Astrocyte of the cerebellum (primary cell): ENCODE results near the gene MAPK9.

ENCODE experiments used
- DNase-seq: peaks from one replicate; pipeline ENCODE4 v3.0.0-alpha.2; 2011; ENCODE audit warnings: low read depth
- H3K4me3 ChIP-seq: 2 replicates; pipeline ENCODE4 v1.5.1; 2011; ENCODE audit warnings: mild to moderate bottlenecking, low read depth, low read length, moderate library complexity
- in situ Hi-C: cut with HindIII; loops from 2 replicates; pipeline ENCODE4 v1.10.0; 2017; ENCODE audit warnings: low sequenced_read_pairs
- TF ChIP-seq, protein P1 (sequence below): IDR thresholded peaks from 2 replicates; pipeline ENCODE4 v1.5.1; 2012; ENCODE audit warnings: low read length, low read depth, moderate library complexity, mild to moderate bottlenecking; ENCODE audit errors: missing control alignments

MAPK9 gene

DNA sequence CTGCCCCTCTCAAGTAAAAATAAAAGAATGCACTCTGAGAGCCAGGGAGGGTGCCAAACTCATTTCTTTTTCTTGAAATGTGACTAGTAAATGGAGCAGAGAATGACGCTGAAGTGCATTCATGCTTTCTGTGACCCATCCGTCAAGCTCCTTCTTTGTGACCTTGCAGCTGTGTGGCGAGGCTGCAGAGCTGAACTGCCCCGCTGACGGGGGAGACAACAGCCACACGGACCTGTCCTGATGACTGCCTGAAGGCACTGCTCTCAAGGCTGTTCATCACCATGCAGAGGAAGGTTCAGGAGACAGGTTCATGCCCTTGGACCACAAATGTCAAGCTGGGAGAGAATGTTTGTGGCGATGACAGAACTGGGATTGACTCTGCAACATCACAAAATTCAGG, 61.9 kb downstream of the MAPK9 start:
- no peak for DNase-seq
- in situ Hi-C loops: no loop called here
- H3K4me3 ChIP-seq: no peak overlapping the region
- TF ChIP-seq, protein P1, sequence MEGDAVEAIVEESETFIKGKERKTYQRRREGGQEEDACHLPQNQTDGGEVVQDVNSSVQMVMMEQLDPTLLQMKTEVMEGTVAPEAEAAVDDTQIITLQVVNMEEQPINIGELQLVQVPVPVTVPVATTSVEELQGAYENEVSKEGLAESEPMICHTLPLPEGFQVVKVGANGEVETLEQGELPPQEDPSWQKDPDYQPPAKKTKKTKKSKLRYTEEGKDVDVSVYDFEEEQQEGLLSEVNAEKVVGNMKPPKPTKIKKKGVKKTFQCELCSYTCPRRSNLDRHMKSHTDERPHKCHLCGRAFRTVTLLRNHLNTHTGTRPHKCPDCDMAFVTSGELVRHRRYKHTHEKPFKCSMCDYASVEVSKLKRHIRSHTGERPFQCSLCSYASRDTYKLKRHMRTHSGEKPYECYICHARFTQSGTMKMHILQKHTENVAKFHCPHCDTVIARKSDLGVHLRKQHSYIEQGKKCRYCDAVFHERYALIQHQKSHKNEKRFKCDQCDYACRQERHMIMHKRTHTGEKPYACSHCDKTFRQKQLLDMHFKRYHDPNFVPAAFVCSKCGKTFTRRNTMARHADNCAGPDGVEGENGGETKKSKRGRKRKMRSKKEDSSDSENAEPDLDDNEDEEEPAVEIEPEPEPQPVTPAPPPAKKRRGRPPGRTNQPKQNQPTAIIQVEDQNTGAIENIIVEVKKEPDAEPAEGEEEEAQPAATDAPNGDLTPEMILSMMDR: no peak

DNA sequence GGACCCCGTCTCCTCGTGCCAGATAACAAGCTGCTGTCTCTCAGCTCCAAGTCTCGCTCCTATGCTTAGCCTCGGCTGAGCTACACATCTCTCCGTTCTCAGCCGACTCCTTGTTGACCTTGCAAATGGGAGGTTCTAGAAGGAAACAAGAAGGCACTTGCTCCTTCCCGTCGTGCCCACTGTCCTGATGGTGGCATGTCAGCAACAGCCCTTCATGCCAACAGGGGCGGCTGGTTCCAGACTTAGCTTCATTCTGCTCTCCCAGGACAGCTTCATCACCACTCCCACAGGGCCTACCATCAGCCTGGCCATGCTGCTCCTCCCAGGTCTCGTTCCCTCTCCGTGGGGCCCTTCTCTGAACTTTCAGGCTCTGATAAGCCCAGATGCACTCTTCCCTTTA, 69.8 kb downstream of the MAPK9 start:
- in situ Hi-C loops: no loop called here
- TF ChIP-seq, protein P1: no peak
- no peak for DNase-seq
- H3K4me3 ChIP-seq: no peak overlapping the region

DNA sequence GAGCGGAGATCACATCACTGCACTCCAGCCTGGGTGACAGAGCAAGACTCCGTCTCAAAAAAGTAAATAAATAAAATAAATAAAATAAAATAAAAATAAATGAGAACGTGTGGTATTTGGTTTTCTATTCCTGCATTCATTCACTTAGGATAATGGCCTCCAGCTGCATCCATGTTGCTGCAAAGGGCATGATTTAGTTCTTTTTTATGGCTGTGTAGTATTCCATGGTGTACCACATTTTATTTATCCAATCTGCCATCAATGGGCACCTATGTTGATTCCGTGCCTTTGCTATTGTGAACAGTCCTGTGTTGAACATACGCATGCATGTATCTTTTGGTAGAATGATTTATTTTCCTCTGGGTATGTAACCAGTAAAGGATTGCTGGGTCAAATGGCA, 74.1 kb downstream of the MAPK9 start:
- in situ Hi-C loops: no loop called here
- DNase-seq: no peak
- TF ChIP-seq, protein P1: no peak
- no peak overlapping the region for H3K4me3 ChIP-seq

DNA sequence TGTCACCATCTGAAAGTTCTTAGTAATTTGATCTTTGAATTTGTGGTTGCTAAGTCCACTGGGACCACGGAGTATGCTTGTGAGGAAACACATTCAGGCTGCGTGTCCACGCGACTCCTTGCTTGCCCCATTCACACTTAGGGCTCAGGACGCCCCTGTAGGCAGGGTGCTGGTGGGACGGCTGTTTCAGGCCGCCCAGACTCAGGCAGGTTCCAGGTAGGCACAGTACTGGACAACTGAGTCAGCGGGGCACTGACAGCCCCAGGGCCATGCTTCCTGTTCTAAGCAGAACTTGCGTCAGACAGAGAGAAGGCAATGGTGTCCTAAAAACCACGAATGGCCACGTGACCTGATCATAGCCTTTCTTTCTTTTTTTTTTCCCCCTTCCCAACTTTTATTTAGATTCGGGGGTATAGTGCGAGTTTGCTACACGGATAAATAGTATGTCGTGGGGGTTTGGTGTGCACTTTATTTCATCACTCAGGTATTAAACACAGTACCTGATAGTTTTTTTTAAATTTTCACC, 75.2 kb downstream of the MAPK9 start:
- in situ Hi-C loops: no loop called here
- TF ChIP-seq, protein P1: no peak
- no peak overlapping the region for H3K4me3 ChIP-seq
- no peak for DNase-seq

DNA sequence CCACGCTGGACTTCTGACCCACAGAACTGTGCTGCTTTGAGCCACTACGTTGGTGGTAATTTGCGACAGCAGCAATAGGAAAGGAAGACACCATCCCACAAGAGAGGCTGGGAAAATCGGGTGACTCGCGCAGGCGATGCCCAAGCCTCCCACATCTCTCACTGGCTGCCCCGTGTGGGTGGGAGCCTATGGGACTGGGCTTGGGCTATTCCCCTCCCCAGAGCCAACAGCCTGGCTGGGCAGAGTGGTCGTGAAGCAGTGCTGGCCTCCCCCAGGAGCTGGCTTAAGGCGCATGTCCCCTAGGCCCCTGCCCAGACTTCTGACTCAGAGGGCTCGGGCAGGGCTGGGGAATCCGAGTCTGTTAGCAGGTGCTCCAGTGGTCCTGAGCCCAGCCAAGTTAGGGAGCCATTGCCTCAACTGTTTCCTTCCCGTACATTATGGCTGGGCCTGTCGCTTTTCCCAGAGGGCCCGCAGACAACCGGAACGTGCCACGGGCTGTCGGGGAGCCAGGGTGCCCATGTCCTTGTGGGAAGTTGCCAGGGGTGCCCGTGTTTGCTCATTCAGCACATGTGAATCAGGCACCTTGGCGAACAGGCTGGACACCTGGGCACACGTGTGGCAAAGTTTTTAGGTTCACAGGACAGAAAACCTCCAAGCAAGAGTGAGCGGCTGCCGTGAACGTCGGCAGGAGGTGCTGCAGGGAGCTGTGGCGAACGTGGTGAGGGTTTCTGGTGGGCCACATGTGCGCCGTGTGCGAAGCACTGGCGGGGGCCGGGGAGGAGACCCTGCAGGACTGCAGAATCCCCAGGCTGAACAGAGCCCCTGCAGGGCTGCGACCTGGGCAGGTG, 75.9 kb downstream of the MAPK9 start:
- DNase-seq: no peak
- in situ Hi-C loops: no loop called here
- TF ChIP-seq, protein P1: no peak
- no peak overlapping the region for H3K4me3 ChIP-seq

DNA sequence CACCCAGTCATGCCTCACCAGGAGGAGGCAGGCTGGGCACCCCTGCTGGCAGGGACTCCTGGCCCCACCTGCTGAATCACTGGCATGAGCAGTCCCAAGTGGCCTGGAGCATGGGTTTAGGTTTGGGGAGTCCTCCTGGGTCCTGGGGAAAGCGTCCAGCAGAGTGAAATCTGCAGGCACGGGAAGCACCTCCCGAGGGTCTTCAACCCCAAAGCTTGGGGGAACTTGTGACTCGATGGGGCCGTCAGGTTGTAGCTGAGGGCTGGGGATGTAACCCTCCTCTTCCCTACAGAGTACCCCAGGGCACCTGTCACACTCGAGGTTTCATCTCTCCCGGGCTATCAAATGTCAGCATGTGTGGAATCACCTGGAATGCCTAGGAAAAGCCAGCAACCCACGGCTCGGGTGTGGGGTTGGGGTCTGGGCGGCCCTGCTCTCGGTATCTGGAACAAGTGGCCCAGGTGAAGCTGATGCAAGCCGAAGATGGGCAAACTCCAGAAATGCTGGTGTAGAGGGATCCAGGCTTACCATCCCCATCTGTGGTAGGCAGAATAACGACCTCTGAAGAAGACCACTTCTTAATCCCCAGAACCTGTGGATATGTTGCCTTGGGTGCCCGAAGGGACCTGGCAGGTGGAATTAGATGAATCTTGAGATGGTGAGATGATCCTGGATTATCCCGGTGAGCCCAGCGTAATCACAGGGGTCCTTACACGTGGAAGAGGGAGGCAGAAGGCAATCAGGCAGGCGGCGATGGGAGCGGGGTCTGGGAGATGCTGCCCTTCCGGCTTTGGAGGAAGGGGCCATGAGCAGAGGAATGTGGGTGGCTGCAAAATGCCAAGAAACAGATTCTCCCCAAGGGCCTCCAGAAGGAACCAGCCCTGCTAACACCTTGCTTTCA, 76.8 kb downstream of the MAPK9 start:
- H3K4me3 ChIP-seq: no peak overlapping the region
- TF ChIP-seq, protein P1: no peak
- in situ Hi-C loops: no loop called here
- no peak for DNase-seq
